OCI-LY3 (cell line): ENCODE results near the gene NEDD4L.

Source experiments
- H2AFZ ChIP-seq: fragments of 200-600, 300-600 bp; shearing (Covaris generic); 2 replicates; pipeline ENCODE4 v1.6.0; 2014; ENCODE audit warnings: antibody characterized with exemption, low read depth, low read length
- H3K27ac ChIP-seq: fragments of 200-600, 300-600 bp; sonication (generic); 2 replicates; pipeline ENCODE4 v1.5.1; 2014; ENCODE audit warnings: mild to moderate bottlenecking, low read length, moderate library complexity, mixed read lengths
- H3K27me3 ChIP-seq: fragments of 200-600, 300-600 bp; sonication (generic); 2 replicates; pipeline ENCODE4 v1.6.1; 2014; ENCODE audit warnings: low read depth, low read length, mixed read lengths
- H3K36me3 ChIP-seq: fragments of 200-600, 300-600 bp; sonication (generic); replicated peaks from 2 replicates; pipeline ENCODE3; 2014; ENCODE audit warnings: low read depth, low read length, mixed read lengths
- H3K4me1 ChIP-seq: fragments of 300-600, 200-600 bp; sonication (generic); 2 replicates; pipeline ENCODE4 v1.6.1; 2014; ENCODE audit warnings: low read length, mixed read lengths
- H3K4me2 ChIP-seq: fragments of 200-600, 300-600 bp; sonication (generic); 2 replicates; pipeline ENCODE4 v1.6.1; 2014; ENCODE audit warnings: low read length, mixed read lengths
- H3K4me3 ChIP-seq: fragments of 300-600, 200-600 bp; sonication (generic); 2 replicates; pipeline ENCODE4 v1.5.1; 2014; ENCODE audit warnings: antibody characterized with exemption, mild to moderate bottlenecking, low read length, moderate library complexity
- H3K79me2 ChIP-seq: fragments of 300-600, 200-600 bp; shearing (Covaris generic); 2 replicates; pipeline ENCODE4 v1.6.1; 2014; ENCODE audit warnings: mild to moderate bottlenecking, low read length, mixed read lengths
- H3K9ac ChIP-seq: fragments of 300-600, 200-600 bp; shearing (Covaris generic); 2 replicates; pipeline ENCODE4 v1.6.0; 2014; ENCODE audit warnings: mild to moderate bottlenecking, low read length, moderate library complexity
- H3K9me3 ChIP-seq: fragments of 200-600, 300-600 bp; shearing (Covaris generic); 2 replicates; pipeline ENCODE4 v1.6.1; 2014; ENCODE audit warnings: low read length, mixed read lengths; ENCODE audit not compliant: insufficient read depth
- H4K20me1 ChIP-seq: fragments of 200-600, 300-600 bp; sonication (generic); 2 replicates; pipeline ENCODE4 v1.6.1; 2016; ENCODE audit warnings: low read length, mixed read lengths; ENCODE audit not compliant: insufficient read depth
- EZH2phosphoT487 ChIP-seq: fragments of 200-600 bp; shearing (Covaris generic); IDR thresholded peaks from 2 replicates; pipeline ENCODE4 v1.6.1; 2018; ENCODE audit warnings: antibody characterized with exemption, mixed run types, low read depth
- TF ChIP-seq, protein P1 (sequence below): fragments of 200-600, 300-600 bp; sonication (generic); IDR thresholded peaks from 2 replicates; pipeline ENCODE4 v1.5.1; 2014; ENCODE audit warnings: antibody characterized with exemption, low read length, low read depth

NEDD4L gene

DNA sequence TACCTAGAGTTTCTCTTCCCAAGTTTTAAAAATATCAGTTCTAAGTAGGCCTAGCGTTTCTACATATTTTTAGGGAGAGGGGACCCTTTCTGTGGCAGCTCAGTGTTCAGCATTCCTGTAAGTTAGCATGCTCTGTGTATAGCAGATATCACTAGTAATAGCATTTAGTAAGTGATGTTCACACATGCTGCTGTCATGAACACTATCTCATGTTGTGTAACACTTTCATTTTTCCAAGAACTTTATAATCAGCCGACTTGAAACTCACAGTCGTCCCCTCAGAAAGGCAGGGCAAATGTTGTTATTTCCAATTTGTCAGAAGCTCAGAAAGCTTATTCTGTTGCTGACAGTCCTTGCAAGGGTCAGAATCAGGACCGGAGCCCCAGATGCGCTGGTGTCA lies 317.2 kb downstream of the NEDD4L start:
- H3K4me1 ChIP-seq = no peaks in the 10 kb centered on the region
- H3K4me3 ChIP-seq = no peak overlapping the region
- TF ChIP-seq, protein P1, sequence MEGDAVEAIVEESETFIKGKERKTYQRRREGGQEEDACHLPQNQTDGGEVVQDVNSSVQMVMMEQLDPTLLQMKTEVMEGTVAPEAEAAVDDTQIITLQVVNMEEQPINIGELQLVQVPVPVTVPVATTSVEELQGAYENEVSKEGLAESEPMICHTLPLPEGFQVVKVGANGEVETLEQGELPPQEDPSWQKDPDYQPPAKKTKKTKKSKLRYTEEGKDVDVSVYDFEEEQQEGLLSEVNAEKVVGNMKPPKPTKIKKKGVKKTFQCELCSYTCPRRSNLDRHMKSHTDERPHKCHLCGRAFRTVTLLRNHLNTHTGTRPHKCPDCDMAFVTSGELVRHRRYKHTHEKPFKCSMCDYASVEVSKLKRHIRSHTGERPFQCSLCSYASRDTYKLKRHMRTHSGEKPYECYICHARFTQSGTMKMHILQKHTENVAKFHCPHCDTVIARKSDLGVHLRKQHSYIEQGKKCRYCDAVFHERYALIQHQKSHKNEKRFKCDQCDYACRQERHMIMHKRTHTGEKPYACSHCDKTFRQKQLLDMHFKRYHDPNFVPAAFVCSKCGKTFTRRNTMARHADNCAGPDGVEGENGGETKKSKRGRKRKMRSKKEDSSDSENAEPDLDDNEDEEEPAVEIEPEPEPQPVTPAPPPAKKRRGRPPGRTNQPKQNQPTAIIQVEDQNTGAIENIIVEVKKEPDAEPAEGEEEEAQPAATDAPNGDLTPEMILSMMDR = no peak
- no peak for TF ChIP-seq EZH2phosphoT487
- H2AFZ ChIP-seq = no peak overlapping the region
- no peak overlapping the region for H3K4me2 ChIP-seq
- no peaks in the 10 kb centered on the region for H3K27me3 ChIP-seq
- H3K9me3 ChIP-seq = no peaks in the 10 kb centered on the region
- no peak overlapping the region for H3K9ac ChIP-seq
- H3K27ac ChIP-seq = no peak overlapping the region
- peaks cover 80% of the 10 kb centered on the region for H3K36me3 ChIP-seq
- no peaks in the 10 kb centered on the region for H3K79me2 ChIP-seq
- no peaks in the 10 kb centered on the region for H4K20me1 ChIP-seq

DNA sequence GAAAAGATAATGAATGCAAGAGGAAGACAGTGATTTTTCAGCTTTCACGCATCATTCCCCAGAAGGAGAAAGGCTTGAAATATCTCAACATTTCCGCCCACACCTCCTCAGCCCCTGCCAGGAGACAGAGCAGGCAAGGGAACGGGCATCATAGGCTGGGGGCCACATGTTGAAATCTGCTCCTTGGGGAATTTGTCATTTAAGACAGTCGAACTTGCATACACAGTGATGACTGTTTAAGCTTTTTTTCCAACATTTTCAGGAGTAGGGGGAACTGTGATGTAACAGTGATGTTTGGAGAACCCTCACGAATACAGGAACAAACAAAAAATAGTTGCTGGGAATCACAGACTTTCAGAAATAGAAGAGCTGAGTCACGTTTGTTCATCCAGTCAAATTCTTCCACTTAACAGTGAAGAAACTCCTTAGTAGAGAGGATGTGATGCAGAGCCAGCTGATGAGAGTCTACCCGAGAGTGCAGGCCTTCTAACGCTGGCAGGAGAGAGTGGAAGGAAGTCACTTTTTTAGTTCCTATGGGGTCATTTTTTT lies 318.1 kb downstream of the NEDD4L start:
- Histone ChIP-seq H3K79me2 (no peaks in the 10 kb centered on the region), H3K27me3 (no peaks in the 10 kb centered on the region), H3K4me3 (no peak overlapping the region), H3K4me1 (no peaks in the 10 kb centered on the region), H3K36me3 (peaks cover 80% of the 10 kb centered on the region), H4K20me1 (no peaks in the 10 kb centered on the region), H3K9me3 (no peaks in the 10 kb centered on the region), H3K4me2 (no peak overlapping the region), H3K27ac (no peak overlapping the region), H2AFZ (no peak overlapping the region), H3K9ac (no peak overlapping the region)
- TF ChIP-seq EZH2phosphoT487 = no peak
- TF ChIP-seq, protein P1 = no peak

DNA sequence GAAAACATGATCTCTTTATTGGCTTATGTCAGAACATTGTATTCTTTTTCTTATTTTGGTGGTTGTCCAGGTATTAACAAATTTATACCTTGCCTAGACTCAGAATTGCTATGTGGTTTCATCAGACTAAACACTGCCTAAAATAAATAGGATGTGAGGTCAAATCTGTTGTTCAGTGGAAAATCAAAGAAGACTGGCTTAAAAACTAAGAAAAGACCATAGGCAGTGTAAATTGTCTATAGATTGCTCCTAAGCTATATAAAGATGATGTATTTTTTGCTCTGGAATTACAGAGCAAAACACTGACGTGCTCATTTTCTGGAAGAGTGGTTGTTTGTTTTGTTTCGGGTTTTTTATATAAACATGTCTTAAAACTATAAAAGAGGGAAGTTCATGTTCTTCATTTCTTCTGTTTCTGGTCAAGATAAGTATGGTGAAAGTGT lies 318.8 kb downstream of the NEDD4L start:
- TF ChIP-seq EZH2phosphoT487 = no peak
- TF ChIP-seq, protein P1 = no peak
- Histone ChIP-seq H3K4me2 (no peak overlapping the region), H3K79me2 (no peaks in the 10 kb centered on the region), H3K27ac (no peak overlapping the region), H4K20me1 (no peaks in the 10 kb centered on the region), H3K4me1 (no peaks in the 10 kb centered on the region), H3K9ac (no peak overlapping the region), H3K4me3 (no peak overlapping the region), H3K27me3 (no peaks in the 10 kb centered on the region), H2AFZ (no peak overlapping the region), H3K9me3 (no peaks in the 10 kb centered on the region), H3K36me3 (peaks cover 80% of the 10 kb centered on the region)

DNA sequence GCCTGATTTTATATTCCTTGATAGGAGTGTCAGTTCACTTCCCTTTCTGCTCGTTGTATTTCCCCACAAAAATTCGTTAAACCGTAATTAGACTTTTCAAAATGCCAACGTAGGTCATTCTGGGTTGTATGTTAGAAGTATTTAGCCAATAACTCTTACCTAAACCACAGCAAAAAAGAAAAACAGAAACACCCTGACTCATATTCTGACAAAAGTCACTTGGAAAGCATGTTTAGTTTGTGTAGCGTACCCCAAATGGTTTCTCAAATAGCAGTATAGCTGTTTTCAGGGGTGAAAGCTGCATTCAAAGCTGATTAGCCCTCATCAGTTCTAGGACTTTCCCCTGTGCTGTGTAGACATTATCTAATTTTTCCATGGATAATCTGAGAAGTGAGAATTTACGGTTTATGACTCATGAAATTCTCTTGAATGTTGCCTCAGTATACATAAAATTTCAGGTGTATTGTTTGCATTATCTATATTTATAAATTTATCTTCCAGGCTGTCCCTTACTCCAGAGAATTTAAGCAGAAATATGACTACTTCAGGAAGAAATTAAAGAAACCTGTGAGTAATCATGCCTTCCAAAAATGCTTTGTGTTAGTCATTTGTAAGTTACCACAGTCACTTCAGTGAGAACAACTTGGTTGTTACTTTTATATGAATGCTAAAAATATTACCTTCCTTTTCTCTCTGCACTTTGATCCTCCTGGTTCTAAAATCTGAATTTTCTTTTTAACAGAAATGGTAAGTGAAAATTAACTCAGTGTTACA lies 319.9 kb downstream of the NEDD4L start:
- H3K4me3 ChIP-seq = no peak overlapping the region
- H3K4me1 ChIP-seq = no peaks in the 10 kb centered on the region
- H3K9me3 ChIP-seq = no peaks in the 10 kb centered on the region
- no peak overlapping the region for H3K27ac ChIP-seq
- no peak overlapping the region for H3K4me2 ChIP-seq
- no peaks in the 10 kb centered on the region for H3K79me2 ChIP-seq
- TF ChIP-seq, protein P1 = no peak
- TF ChIP-seq EZH2phosphoT487 = no peak
- H3K9ac ChIP-seq = no peak overlapping the region
- no peaks in the 10 kb centered on the region for H3K27me3 ChIP-seq
- H2AFZ ChIP-seq = no peak overlapping the region
- H4K20me1 ChIP-seq = no peaks in the 10 kb centered on the region
- peaks cover 83% of the 10 kb centered on the region for H3K36me3 ChIP-seq
